ENCODE results near the gene CEND1.

CEND1 gene

DNA sequence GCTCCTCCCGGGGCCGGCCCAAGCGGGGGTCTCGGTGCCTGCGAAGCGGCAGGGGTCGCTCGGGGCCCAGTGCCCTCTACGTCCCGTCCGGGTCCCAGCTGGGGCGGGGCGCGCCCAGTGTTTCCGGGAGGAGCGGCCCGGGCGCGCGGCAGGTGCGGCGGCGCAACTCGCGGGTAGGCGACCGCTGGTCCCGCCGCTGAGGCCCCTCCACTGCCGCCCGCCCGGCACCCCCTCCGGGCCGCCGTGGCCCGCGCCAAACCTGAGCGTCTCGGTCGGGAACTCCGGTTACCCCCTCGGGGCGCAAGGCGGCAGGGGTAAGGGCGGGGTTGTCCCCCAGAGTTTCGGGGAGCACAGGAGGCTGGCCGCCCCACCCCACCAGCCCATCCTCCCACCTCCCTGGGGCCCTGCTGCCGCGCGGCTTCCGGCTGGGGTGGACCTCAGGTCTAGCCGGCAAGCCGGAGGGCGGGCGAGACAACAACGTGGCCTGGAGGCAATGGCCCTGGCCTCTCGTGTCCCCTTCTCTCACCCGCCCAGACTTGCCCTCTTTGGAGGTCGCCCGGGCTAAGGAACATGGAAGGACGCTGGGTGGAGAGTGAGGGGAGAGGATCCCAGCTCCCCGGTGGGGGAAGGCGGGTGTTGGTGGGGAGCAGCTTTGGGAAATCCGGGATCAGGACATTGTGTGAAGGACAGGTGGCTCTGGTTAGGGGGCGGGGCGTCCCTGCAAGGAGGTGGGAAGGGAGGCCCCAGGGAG is 37.4 kb upstream of the CEND1 start:
- DNase-seq = no peak

GRCh38 chr11:826836-827145 is 36.9 kb upstream of the CEND1 start:
- DNase-seq = no peak

- no peak for DNase-seq
Measured at GRCh38 chr11:826227-826621, 36.3 kb upstream of the CEND1 start.

DNA sequence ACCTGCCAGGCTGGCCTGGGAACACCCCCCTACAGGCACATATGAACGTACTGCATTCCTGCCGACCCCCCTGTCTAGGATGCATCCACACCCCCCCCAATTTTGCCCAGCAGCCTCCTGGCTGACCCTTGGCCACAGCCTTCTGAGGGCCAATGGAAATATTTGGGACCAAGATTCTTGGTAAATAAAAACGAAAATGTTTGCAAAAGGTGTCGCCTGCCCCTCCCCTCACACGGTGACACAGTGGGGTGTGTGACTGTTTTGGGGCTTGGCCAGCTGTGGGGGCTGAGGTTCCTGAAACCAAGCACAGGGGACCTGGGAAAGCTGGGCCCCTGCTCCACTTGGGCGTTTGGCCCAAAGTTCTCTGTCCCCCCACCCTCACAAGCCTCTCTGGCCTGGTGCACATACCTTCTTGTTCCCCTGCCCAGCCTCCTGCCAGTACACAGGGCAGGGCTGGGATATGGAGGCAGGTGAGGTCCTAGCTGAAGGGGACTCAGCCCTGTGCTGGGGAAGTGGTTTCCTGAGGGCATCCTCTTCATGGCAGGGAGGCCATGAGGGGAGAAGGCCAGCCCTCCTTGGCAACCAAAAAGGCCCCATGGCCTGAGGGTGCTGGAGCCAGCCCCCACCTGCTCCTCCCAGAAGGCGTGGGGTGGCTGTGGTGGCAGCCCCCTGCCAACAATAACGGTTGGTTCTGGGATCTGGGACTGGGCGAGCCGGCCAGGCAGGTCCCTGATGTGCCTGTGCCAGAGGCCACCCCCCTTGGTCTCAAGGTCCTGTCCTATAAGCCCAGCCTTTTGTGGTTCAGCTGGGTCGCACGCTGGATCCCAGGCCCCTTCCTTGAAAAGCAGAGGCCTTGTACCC is 35.7 kb upstream of the CEND1 start:
- DNase-seq = no peak

GRCh38 chr11:824942-825341 is 35.1 kb upstream of the CEND1 start:
- DNase-seq = no peak

GRCh38 chr11:824292-824880 is 34.5 kb upstream of the CEND1 start:
- peak; percentile 29 for DNase-seq

DNA sequence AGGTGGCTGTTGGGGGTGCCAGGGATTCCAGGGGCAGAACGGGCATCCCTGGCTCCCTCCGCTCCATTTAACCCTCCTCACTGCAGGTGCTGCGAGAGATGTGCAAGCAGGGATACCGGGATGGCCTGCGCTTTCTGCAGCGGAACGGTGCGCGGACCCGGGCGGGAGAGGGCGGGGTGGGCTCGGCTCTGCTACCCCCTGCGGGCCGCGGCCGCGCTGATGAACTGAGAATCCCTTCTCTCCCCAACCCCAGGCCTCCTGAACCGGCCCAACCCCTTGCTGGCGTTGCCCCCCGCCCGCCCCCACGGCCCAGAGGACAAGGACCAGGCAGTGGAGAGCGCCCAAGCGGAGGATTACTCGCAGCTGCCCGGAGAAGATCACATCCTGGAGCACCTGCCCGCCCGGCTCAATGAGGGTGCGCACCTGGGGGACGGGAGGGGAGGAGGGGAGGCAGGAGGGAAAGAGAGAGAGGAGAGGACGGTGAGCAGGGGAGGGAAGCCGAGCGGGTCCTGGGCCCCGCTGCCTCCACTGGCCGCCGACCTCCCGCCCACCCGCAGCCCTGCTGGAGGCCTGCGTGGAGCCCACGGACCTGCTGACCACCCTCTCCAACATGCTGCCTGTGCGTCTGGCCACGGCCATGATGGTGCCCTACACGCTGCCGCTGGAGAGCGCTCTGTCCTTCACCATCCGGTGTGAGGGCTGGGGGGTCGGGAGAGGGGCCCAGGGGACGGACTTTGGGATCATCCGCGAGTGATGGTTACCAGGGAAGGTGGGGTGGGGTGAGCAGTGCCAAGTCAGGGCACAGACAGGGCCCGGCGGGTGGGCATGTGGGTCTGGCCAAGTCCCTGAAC is 33.8 kb upstream of the CEND1 start:
- DNase-seq = no peak

- DNase-seq = no peak
Measured at GRCh38 chr11:821512-822371, 31.9 kb upstream of the CEND1 start.

DNA sequence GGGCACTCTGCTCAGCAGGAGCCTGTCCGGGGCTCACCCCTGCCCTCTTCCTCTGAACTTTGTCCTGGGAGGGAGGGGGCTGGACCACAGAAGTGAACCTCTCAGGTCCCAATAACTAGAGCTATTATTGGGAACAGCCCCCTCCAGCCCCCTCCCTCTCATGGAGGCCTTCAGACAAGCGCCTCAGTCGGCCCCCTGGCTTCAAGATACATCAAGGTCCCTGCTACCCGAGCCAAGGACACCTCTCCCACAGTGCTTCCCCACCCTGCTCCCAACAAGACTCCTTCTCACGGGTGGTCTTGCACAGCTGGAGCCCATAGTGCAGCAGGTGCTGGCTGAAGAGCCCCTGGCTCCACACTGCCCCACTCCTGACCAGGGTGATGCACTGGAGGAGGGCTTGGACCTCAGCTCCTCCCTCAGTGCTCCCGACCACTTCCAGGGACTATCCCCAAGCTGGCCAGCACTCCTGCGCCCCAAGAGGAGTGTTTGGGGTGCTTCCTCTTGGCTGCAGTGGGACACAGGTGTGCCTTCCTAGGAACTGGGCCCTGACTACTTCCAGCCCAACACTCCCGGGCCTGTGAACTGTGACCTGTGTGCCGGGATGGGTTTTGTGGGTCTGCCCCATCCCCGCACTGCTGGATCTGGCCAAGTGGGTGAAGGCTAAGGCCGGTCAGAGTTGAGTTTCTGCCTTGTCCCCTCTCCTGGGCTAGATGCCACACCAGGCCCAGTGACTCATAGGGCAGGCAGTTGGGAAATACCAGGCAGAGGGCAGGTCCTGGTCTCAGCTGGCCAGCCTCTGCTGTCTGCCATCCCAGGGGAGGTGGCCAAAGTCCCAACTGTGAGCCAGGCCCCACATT is 31.0 kb upstream of the CEND1 start:
- no peak for DNase-seq

GRCh38 chr11:819943-820649 is 30.2 kb upstream of the CEND1 start:
- peak; percentile 30 for DNase-seq

DNA sequence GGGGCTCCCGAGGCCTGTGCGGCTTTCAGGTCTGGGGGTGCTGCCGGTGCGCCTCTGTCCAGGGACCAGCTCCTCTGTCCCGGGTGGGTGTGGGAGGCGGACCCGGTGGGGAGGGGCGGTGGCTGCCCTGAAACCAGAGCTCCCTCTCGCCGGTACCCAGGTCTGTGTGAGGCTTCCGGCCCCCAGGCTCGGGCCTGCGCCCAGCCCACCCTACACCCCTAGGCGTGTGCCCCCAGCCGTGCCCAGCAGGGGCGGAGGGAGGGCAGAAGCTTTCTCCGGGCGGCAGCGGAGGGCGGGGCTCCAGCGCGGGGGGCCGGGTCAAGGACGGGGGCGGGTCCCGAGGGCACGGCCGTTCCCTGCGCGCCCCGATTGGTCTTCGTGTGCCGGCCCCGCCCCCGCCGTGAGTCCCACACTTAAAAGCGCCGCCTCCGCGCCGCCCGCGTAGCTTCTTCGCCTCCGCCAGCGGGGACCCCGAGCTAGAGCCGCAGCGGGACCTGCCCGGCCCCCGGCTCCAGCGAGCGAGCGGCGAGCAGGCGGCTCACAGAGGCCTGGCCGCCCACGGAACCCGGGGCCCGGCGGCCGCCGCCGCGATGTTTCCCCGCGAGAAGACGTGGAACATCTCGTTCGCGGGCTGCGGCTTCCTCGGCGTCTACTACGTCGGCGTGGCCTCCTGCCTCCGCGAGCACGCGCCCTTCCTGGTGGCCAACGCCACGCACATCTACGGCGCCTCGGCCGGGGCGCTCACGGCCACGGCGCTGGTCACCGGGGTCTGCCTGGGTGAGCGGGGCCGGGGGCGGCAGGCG is 29.4 kb upstream of the CEND1 start:
- peak; percentile 64 for DNase-seq

DNA sequence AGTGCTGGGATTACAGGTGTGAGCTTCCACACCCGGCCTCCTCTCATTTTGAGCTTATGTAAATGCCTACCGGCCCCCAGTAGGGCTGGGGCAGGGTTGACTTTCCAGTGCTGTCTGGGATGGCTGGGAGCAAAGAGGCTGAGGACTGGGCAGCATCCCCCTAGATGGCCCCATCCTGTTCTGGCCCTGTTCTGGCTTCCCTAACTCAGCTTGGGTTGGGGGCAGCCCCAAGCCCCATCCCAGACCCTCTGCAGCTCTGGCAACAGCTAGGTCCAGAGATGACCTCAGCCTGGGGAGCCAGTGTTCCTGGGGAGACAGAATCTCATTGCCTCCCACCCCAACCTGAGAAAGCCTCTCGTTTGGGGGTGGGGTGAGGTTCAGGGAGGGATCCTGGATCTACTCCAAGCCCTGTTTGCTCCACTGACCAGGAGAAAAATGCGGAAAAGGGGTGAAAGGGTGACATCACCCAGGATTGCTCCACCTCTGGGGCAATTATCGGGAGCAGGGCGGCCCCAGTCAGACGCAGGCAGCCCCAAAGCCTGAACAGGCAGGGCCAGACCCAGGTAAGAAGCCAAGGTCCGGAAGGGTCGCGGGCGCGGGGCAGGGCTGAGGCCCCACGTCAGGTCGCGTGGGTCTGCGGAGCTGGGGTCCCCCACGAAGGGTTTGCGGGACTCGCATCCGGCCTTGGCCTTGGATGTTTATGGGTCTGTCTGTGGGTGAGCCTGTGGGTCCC is 28.7 kb upstream of the CEND1 start, which contains the start of gene PNPLA2:
TSS of gene PNPLA2 (plus strand) at position 519 of the 733 bp plus-strand sequence. CDS start 805 bp downstream, outside the sequence.
- no peak for DNase-seq

DNA sequence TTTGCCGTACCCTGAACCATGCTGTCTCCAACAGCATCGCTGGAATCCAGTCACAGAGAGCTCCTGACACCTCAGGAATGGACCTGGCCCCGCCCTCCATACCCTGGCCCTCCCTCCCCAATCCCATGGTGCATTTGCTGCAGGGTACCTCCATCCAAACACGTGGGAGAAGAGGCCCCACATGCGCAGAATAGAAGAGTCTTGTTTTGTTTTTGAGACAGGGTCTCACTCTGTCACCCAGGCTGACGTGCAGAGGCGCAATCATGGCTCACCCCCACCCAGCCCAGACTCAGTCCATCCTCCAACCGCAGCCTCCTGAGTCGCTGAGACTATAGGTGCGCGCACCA is 26.5 kb upstream of the CEND1 start:
- no peak for DNase-seq

DNA sequence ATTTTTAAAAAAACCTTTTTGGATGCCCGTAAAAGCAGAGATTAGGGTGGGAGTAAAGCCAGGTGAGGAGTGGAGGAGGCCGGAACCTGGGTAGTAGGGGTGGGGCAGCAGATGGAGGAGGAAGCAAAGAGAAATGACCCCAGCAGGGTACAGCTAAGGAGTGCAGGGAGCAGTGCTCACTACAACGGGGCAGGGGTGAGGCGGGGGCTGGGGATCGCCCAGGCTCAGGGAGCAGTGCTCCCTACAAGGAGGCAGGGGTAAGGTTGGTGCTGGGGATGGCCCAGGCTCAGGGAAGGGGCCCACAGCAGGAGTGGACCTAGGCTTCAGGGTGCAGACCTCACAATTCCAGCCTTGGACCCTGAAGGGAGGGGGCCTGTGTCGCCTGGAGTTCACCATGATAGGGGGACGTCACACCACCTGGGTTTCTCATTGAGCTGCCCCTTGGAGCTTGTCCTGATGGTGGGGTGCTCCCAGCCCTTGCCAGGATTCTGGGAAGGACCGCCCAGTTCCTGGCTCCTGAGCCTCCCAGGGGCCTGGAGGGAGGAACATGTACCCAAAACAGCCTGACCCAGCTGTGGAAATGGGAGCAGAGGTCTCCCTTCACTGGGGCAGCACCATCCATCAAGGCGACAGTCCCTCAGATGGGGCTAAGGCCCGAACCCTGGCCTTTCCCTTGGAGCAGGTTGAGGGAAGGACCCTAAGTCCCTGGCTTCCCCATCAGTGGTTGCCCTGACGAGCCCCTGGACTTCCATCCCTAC is 26.0 kb upstream of the CEND1 start:
- no peak for DNase-seq

GRCh38 chr11:813456-814096 is 23.7 kb upstream of the CEND1 start:
- DNase-seq = no peak

- DNase-seq = no peak
Measured at GRCh38 chr11:813072-813455, 23.2 kb upstream of the CEND1 start.

- no peak for DNase-seq
Measured at GRCh38 chr11:812390-812789, 22.5 kb upstream of the CEND1 start.
